Fibroblast of skin of abdomen (primary cell): ENCODE measurements around the gene TAF3.
"Not testable (repeated sequence)": the region's sequence is repeated elsewhere in the genome, so short reads cannot be mapped to it uniquely, and the experiment has no call there.

Experiments
- DNase-seq: peaks from one replicate; pipeline ENCODE4 v3.0.0-alpha.2; 2013

TAF3 gene

DNA sequence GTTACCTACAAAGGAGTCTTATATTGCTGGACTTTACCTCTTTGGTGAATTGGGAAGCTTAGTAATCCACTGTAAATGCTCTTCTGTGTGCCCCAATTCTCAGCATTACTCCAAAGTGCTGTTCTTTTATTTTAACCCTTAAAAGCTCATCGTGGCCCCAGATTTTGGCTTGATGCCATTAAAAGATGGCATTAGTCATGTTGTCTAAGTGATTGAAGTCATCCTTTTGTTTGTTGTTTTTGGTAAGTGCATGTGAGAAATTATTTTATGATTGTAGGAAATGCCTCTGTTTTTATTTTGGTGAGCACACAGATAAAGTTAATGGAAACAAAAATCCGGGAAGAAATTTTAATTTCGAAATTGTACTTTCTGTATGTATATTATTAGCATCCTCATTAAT, 153.6 kb downstream of the TAF3 start:
- DNase-seq: no peak

DNA sequence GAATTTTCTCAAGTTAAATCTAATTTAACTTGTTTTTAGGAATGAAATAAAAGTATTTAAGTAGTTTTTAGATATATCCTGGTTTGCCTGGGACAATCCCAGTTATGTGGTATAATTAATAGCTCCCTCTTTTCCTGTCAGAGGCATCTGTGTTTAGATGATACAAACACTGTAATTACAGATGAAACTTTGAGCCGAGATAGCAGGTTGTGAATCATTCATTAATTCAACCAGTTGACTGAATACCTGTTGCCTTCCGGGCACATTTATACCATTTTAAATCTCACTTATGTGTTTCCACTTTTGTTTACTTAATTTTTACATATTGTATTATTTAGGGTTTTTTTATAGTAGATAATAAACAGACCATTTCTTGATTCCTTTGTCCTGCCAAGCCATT, 154.1 kb downstream of the TAF3 start:
- DNase-seq: no peak

DNA sequence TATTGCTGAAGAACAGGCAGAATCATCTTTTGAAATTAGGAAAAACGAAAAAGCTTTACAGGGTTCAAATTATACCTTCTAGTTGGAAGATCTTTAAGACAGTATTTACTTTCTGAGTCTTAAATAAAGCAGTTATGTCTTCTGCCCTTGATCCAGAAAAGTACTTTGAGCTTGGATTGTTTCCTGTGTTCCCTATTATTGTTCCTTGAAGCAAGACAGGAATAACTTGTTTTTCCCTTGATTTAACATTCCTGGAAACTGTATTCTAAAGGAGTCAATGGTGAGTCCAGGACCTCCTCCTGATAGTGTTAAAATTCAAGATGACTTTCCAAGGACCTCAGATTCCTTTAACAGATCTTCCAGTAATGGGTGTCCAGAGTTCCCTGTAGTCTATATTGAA, 161.9 kb downstream of the TAF3 start:
- no peak for DNase-seq

DNA sequence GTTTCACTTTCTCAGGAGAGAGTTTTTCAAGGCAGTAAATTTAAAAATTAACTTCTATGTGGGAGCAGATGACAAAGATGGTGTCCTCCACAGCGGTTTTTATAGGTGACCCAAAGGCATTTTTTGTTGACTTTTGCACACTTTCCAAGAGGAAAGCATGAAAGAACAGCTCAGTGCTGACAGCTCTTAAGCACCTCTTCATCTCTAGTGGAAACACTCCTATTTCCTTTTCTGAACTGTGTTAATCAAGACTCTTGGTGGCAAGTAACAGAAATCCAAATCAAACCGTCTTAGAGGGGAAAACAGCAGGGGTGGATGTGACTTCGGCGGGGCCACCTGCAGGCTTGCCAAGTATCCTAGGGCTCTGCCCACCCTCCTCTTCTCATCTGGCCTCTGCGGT, 164.4 kb downstream of the TAF3 start:
- DNase-seq: no peak

DNA sequence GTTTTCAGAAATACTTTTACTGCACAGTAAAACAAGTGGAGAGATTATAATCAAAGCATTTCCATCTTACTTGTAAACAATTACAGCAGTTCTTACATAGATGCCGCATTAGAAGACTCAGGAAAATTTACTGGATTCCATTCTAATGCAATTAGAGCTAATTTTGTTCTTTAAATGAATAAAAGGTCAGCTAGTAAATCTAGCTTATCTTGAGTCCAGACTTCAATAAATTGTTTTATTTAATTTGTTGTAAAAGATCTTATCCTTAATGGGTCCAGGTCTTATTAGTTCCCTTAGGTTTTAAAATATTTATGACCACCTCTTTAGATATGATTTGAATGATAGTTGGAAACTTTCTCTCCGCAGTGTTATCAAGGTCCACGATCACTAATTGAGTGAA, 166.0 kb downstream of the TAF3 start:
- DNase-seq: no peak

DNA sequence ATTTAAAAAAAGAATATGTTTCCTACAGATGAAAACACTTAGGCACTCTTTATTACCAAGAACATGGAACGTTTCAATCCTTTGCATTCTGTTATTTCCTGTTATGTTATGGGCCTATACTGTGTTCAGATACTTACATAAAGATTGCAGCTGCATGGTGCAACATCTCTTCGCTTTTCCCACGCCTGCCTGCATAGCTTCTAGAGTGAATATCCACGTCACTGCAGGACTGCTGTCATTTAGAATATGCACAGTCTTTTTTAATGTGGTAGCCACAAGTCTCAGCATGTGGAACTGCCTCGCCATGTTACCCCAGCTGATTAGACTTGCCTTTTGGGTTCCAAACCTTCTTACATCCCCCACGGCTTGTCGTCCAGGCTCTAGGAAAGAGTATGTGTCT, 166.6 kb downstream of the TAF3 start:
- DNase-seq: peak; percentile 43

DNA sequence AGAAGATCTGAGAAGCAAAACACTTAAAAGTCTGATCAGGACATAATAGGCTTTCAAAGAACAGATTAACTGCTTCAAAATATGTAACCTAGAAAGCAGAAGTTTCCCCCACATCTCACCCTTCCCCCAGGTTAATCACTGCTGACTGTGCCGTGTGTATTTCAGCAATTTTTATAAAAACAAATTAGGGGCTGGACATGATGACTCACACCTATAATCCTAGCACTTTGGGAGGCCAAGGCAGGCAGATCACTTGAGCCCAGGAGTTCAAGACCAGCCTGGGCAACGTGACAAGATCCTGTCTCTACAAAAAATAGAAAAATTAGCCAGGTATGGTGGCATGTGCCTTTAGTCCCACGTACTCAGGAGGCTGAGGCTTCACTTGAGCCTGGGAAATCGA, 168.5 kb downstream of the TAF3 start:
- peak; percentile 36 for DNase-seq

DNA sequence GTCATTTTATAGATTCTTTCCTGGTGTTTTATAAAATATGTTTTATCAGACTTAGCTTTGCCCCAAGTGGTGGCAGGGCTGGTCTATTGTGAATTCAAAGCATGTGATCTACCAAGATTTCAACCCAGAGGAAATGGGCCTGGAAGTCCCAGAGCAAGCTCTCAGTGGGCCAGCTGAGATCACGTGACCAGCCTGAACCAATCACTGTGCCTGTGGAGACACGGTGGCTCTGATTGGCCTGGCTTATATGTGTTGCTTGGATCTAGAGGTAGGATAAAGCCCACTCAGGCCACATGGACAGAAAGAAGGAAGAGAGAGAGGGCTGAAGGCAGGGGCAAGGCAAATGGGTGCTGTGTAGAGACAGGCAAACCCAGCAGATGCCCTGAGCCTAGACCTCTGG, 170.7 kb downstream of the TAF3 start:
- DNase-seq: no peak

DNA sequence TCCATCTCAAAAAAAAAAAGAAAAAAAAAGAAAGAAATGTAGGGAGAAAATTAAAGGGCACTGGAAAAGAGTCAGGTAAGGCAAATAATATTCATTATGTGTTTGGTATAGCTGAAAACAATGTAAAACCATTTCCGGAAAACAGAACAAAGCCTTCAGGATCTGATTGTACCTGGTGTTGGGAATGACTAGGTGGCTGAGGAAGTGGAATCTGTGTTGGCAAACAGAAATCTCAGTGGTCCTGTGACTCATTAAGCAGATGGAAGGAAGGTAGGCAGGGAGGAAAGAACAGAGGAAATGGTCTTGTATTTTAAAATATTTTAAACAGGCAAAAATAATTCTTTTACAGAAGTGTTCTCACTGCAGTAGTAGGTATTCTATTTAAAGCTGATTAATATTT, 180.5 kb downstream of the TAF3 start:
- no peak for DNase-seq

DNA sequence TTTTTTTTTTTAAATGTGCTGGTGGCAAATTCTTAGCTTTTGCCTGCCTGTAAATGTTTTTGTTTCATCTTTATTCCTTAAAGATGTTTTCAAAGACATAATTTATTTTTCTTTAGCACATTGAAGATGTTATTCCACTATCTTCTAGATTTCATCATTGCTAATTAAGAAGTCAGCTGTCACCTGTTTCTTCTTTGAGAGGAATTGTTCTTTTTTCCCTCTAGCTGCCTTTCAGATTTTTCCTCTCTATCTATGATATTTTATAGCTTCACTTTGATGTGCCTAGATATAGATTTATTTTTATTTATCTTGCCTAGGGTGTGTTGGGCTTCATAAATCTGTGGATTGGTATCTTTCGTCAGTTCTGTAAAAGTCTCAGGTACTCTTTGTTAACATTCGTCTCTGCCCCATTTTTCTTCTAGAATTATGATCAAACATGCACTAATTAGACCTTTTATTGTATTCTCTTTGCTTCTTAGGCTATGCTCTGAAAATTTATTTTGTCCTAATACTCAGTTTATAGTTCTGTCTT, 186.2 kb downstream of the TAF3 start:
- DNase-seq: no peak

DNA sequence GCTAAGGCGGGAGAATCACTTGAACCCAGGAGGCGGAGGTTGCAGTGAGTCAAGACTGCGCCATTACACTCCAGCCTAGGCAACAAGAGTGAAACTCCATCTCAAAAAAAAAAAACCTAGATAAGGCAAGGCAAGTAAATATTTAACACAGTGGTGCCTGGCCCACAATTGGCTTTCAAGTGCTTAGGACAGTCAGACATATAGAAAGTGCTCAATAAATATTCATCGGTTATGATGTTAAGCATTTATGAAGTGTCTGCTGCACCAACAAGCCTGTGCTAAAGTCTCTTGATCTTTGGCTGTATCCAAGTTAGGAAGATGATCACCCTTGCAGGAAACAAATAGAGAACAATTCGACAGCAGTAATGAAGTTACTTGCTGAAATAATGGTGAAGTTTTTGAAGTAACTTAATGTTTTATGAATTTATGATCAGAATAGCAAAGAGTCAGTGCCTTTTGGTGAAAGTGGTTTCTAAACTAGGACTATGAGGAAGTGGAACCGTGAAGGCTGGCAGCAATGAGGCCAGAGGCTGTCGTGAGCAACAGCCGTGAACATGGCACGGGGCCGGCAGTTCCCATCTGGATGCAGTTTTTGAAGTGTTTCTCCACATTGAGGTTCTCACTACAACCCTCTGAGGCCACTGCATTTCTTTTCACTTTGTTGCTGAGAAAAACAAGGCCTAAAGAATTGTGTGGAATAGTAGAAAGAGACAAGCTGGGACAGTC, 188.1 kb downstream of the TAF3 start:
- DNase-seq: no peak

DNA sequence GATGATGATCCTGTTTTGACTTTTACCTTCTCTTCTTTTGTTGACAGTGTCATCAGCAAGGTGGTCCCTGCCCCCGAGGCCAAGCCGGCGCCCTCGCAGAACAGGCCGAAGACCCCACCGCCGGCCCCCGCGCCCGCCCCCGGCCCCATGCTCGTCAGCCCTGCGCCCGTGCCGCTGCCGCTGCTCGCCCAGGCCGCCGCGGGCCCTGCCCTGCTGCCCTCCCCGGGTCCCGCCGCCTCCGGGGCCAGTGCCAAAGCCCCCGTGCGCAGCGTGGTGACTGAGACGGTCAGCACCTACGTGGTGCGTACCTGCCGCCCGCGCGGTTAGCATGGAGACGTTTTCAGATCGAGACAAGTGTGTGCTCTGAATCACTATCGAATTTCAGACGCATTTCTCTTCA, 190.7 kb downstream of the TAF3 start:
- no peak for DNase-seq

DNA sequence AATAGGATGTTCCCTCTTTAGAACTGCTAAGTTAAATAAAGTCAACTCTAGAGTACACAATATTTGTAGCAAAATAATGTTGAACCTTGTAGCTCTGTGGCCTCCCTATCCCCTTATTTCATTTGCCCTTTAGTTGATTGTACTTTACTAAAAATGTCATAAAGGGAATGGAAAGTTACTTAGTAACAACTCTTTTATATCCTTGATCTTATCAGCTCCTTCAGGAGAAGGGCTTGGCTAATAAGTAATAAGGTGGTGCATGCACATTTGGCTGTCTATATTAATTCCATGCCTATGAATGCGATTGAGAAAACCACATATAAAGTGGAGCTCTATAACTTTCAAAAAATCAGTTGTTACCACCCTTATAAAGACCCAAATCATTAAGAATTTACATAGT, 194.7 kb downstream of the TAF3 start:
- DNase-seq: no peak

DNA sequence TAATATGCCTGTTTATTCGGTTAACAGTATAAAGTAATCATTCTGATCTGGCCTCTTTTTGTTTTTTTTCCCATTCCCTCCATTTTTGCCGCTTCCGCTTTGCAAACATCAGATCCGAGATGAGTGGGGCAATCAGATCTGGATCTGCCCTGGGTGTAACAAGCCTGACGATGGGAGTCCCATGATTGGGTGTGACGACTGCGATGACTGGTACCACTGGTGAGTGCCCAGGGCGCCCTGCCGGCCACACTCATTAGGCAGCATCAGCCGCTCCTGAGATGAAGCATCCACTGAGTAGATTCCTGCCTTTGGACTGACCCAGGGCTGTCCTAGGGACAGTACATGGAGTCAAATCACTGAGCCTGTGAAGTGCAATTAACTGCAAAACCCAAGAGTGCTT, 195.3 kb downstream of the TAF3 start:
- DNase-seq: no peak

DNA sequence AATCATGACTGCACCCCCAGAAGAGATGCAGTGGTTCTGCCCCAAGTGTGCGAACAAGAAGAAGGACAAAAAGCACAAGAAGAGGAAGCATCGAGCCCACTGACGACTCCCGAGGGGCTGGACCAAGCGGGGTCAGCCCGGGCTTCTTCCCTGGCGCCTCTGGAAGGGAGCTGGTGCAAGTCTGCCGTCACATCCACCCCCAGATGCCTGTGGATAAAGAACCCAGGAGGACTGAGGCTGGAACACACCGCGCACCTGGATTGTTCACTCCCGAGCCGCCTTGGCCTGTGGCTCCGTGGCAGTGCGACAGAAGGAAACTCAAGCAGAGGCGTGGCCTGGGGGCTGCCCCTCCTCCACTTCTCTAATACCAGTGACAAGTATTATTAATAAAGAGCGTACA, 196.3 kb downstream of the TAF3 start:
- DNase-seq: no peak

DNA sequence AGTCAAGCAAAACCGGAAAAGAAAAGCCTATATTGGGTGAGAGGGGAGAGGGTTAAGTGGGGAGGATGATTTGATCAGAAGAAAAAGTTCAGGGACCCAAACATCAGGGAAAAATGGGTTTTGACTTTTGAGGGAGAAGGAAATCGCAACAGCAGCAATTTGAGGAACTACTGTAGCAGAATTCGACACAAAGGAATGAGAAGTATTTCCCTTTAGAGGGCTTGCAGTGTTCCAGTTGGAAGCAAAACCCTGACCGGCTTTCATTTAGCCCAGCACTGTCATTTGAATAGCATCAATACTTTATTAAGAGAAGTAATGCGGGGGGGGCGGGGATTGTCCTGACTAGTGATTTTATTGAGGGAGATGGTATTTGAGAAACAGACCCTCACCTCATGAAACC, 199.0 kb downstream of the TAF3 start:
- peak; percentile 58 for DNase-seq

DNA sequence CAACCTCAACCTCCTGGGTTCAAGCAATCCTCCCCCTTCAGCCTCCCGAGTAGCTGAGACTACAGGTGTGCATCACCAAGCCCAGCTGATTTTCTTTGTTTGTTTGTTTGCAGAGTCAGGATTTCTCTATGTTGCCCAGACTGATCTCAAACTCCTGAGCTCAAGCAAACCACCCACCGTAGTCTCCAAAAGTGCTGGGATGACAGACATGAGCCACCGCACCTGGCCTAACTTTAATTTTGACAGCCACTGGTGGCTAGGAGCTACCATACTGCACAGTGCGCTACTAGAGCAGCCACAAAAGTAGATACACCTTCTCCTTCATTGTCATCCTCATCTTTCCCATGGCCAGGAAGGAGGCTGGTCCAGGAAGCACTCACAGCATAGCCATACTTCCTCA, 205.0 kb downstream of the TAF3 start:
- no peak for DNase-seq

DNA sequence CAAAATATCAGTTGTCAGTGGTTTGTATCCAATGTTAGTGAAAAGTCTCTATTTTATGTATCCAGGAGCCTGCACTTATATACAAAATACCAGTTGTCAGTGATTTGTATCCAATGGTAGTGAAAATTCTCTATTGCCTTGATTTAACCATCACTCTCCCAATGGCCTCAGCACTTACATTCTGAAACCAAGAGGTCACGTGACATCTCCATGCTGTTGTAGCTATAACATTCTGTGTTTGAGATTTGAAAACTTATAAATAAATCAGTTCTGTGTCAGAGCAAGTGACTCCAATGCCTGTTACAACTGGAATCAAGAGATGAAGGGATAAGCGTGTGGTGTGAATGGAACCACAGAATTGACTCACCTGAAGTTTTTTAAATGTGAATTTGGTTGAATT, 205.5 kb downstream of the TAF3 start:
- no peak for DNase-seq

DNA sequence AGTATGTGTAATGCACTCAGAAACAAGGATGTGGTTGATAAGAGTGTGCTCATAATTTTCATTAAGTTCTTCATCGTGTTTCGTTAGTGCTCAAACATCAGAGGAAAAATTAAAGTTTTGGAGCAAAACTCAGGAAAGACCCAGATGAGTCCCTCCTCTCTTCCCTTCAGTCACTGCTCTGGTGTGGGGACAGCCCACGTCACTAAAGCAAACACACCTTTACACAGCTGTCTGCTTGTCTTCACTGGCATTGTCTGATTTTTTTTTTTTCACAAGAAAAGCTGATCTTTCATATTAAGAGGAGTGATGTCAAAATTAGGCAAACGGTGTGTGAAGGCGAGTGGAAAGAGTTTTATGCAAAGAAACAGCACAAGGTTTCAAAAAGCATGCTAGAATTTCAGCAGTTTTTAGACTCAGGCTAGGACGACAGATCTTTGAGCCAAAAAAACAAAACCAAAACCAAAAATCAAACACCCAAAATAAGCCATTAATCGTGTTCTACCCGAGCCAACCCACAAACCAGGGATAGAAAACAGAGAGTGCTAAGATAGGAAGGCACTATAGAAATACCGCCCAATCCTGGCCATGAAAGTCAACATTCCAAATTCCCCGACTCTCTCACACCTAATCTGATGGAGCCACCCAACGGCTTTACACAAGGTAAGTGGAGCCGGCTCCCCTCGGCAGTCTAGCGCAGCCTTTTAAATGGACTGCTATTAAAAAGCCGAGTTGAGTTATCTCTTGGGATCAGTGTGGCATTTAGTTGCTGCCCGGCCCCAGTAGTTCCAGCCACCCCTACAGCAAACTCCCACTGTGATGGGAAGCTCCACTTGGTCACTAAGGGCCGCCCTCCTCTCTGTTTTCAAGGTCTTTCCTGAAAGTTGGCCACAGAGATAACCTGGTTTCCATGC, 208.3 kb downstream of the TAF3 start:
- DNase-seq: no peak

DNA sequence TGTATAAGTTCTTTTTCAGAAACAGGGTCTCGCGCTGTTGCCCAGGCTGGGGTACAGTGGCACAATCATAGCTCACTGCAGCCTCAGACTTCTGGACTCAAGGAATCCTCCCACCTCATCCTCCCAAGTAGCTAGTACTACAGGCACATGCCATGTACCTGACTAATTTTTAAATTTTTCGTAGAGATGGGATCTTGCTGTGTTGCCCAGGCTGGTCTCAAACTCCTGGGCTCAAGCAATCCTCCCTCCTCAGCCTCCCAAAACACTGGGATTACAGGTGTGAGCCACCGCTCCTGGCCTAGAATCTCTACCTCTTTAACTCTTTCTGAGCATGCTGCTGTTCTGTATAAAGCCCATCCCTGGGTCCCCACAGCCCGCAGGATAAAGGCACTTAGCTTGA, 212.9 kb downstream of the TAF3 start:
- not testable (repeated sequence) for DNase-seq

DNA sequence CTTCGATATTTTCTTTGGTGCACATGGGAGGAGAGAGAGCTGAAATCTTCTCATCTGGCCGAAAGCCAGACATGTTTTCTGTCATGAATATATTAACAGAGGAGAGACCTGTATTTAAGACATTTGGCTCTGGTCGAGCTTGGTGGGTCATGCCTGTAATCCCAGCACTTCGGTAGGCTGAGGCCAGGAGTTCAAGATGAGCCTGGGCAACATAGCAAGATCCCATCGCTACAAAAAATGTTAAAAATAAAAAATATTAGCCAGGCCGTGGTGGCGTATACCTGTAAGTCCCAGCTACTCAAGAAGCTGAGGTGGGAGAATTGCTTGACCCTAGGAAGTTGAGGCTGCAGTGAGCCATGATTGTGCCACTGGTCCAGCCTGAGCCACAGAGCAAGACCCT, 214.3 kb downstream of the TAF3 start:
- no peak for DNase-seq

DNA sequence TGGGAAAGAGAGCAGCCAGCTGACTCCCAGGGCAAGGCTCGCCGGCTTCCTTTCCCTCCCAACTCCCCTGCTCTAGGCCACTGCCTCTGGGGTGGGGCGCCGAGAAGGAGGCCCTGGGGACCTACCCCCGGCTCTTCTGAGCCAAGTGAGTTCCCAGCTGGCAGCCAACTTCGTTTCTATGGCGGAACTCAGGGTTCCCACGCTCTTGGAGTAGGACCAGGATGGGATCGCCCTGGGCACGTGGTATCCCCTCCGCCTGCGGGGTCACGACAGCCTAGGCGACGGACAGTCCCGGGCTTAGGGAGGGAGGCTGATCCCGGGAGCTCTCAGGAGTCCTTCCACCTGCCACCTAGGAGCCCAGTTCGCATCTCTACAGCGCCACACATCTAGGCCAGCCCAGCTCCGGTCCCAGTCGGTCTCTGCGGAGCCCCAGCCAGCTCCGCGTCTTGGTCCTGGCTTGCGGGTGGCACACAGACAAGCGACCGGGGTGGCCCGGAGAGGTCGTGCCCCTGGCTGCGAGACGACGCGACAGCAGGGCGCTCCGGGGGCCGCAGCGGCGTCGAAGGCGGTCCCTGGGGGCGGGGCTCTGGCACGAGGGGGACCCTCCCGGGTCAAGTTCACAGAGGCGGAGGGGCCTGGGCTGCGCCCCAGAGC, 215.6 kb downstream of the TAF3 start:
- DNase-seq: no peak

DNA sequence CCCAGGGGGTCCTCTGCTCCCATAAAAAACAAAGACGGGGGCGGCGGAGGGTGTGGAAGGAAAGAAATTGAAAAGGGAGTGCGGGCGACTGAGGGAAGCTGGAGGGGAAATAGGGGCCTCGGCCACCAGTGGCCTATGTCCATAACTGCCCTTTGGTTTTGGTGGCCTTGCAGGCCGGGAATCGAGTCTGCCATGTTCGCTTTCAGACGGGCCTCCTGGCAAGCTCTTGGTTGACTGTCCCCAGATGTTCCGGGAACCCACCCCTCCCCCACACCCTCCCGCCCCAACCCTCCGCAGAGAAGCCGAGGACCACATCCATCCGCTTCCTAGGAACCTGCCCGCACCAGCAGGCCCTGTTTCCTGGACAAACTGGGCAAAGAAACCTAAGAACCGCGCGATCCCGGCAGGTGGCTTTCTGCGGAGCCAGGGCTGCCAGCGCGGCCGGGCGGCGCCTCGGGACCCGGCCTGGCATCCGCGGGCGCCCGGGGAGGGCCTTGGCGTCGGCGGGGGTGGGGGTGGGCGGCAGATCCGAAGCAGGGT, 216.2 kb downstream of the TAF3 start:
- no peak for DNase-seq
